Measurements from ENCODE around the gene CD226. TPM values are rescaled to one million over a fixed set of nuclear protein-coding genes. Genes with fewer than 3 reads are reported as not detected.
"Not testable (repeated sequence)": the region's sequence is repeated elsewhere in the genome, so short reads cannot be mapped to it uniquely, and the experiment has no call there.

Gene CD226
- polyA plus RNA-seq (ENCODE audit: insufficient read length in 3 of 3): 1 to 10 TPM; 2.5 to 4.0 (median 3.3) TPM

DNA sequence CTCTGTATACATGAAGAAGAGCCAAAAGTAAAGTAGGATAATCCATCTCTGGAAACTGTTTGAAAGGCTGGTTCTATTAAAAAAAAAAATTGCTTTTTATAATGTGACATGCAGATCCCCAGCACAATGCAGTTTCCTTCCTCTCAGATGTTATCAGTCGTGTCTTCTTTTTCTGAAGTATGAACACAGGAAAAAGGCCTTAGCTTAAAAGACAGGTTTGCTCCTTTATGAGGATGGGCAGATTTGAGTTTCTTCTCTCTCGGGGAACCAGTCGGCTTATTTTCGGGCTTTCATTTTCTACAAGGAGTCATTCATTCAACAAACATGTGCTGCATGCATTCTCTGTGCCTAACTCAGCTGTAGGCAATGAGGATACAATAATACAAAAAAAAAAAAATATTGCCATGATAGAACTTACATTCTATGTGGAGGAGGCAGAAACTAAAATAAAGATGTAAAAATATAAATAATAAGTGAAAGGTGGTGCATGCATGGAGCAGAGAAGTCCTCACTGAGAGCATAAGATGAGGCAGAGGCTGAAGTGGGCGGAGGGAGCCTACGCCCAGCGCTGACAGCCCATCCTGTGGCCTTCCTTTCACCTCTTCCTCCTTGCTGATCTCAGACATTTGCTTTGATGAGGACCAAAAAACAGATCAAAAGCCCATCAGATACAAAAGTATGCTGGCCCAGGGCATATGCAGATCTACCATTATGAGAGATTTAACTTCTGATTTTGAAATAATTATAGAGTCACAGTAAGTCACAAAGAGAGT is at the start of gene CD226:
Gene CD226, minus strand, starts transcription at position 513 of the 773 bp plus-strand sequence. Its CDS starts 467 bp downstream, at position 46.
- no peak for DNase-seq (ENCODE audit: low read depth in 3 of 3, low spot score in 2 of 3)

DNA sequence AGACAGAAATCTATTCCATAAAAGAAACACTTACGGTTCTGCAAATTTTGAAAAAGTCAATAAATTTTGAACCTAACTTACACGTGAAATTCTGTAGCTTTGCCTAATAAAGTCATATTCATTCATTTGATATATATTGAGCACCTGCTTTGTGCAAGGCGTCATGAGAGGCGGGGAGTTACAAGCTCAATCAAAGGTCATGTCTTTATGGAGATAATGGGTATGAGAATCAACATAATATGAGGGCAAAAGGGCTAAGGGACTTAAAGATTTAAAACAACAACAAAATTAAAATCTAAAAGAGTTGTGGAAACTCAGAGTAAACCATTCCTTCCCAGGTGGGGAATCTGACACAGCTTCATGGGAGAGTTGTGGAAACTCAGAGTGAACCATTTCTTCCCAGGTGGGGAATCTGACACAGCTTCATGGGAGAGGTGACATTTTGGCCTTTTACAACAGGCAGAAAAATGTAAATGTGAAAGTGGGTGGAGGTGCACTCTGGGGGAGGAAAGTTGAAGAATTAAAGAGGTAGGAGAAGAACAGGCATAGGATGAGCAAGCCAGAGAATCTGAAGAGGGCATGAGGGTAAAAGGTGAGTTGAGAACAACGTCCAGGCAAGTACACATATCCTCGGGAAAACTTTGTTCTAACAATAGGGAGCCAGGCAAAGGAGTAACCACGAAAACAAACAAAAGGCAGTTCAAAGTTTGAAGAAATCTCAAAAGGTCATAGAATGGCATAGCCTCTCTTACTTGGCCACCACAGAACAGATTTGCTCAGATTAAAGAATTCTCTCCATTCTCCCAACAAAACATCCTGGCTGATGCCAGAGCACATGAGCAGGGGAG is 49.5 kb upstream of the CD226 start:
- DNase-seq (ENCODE audit: low read depth in 3 of 3, low spot score in 2 of 3): no peak

DNA sequence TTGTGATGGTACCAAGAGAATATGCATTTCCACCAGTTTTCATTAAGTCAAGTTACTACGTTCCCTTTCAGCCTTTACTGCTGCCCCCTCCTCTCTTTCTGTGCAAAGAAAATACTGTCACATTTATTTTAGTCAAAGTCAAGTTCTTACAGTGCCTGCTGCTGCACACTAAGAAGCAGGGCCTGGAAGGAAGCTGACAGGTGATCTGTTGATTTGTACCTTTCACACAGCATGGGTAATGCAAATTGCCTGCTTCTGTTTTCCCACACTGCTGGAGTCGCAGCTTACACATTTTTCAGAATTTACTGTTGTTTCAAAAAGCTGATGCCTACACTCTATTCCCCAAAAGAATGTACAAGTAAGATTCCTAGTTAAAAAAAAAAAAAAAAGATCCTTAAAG is 48.7 kb upstream of the CD226 start:
- DNase-seq (ENCODE audit: low read depth in 3 of 3, low spot score in 2 of 3): no peak

DNA sequence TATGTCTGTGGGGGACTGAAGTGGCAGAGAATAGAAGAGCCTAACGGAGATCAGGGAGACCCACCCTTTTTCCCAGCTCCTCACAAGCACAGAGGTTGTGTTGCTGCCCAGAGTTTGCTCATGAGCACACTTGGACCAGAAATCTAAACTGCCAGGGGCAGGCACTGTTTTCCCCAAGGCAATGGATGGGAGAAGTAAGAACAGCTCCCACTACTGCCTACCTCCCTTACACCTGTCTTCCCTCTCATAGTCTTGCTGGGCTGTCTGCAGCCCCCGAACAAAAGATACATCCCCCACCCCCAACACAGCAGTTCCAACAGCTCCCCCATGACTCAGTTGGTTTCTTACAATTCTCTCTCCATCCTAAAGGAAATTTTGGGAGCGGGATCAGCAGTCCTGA is 48.1 kb upstream of the CD226 start:
- no peak for DNase-seq (ENCODE audit: low read depth in 3 of 3, low spot score in 2 of 3)

DNA sequence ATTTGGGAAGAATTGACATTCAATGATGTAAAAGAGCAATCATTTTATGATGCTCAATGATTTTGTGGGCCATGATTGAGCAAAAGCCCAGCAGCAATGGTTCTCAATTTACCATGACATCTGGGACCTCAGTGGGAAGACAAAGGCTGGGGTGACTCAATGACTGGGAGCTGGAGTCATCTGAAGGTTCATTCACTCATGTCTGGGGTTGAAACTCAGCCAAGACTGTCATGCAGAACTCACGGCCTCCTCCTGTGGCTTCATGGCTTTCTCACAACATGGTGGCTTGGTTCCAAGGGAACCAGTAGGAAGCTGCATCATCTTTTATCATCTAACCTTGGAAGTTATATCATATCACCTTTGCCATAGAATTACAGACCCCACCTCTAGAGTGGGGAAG is 45.1 kb upstream of the CD226 start:
- no peak for DNase-seq (ENCODE audit: low read depth in 3 of 3, low spot score in 2 of 3)

DNA sequence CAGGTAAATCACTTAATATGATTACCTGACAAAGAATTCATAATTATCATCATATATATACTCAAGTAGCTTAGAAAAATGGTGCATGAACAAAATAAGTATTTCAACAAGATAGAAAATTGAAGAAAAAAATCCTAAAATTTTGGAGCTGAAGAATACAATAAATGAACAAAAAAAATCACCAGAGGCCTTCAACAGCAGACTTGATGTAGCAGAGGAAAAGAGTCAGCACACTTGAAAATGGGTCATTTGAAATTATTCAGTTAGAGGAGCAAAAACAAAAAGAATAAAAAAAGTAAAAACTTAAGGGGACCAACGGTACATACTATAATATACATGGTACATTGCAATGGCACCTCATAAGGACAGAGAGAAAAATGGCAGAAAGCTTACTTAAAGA is 40.2 kb upstream of the CD226 start:
- no peak for DNase-seq (ENCODE audit: low read depth in 3 of 3, low spot score in 2 of 3)

DNA sequence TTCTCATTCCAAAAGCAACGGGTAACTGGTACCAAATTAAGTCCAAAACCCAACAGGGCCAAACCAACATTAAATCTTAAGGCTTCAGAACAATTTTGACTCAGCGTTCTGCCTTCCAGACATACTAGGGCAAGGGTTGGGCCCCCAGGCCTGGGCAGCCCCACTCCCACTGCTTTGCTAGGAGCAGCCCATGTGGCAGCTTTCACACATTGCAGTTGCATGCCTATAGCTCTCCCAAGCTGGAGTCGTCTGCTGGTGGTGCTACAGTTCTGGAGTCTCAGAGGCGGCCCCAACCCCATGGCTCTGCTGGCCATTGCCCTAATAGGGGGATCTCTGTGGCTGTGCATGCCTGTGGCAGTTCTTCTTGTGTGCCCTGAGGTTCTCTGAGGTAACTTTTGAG is 37.6 kb upstream of the CD226 start:
- DNase-seq (ENCODE audit: low read depth in 3 of 3, low spot score in 2 of 3): no peak

DNA sequence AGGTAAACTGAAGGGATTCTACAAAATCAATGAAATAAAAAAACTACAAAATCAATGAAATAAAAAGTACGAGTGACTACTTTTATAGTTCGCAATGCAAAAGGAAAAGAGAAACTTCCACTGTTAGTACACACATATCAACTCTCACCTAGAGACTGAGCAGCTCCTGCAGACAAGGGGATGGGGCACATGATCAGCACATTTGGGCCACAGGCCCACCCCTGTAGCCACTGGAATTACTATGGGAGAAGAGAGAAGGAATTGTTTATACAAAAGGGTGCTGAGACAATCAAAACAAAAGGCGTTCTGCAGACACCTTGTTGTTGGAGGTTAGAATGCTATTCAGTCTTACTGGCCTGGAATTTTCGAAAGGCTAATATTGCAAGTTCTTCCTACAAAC is 34.7 kb upstream of the CD226 start:
- DNase-seq (ENCODE audit: low read depth in 3 of 3, low spot score in 2 of 3): no peak

DNA sequence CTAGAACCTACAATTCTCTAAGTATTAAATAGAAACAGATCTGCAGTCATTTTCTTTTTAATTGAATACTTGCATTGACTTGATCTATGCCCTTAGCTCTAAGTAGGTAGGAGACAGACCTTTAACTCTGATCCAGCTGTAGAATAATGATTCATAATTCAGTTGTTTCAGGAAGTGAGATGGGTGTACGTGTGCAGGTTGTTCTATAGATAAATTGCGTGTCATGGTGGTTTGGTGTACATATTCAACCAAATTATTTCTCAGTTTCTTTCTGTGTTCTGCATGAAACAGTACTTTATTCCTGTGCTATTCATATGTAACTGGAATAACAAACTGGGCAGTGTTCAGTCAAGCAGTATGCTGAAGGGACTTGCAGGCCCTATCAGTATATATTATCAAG is 34.3 kb upstream of the CD226 start:
- DNase-seq (ENCODE audit: low read depth in 3 of 3, low spot score in 2 of 3): no peak

DNA sequence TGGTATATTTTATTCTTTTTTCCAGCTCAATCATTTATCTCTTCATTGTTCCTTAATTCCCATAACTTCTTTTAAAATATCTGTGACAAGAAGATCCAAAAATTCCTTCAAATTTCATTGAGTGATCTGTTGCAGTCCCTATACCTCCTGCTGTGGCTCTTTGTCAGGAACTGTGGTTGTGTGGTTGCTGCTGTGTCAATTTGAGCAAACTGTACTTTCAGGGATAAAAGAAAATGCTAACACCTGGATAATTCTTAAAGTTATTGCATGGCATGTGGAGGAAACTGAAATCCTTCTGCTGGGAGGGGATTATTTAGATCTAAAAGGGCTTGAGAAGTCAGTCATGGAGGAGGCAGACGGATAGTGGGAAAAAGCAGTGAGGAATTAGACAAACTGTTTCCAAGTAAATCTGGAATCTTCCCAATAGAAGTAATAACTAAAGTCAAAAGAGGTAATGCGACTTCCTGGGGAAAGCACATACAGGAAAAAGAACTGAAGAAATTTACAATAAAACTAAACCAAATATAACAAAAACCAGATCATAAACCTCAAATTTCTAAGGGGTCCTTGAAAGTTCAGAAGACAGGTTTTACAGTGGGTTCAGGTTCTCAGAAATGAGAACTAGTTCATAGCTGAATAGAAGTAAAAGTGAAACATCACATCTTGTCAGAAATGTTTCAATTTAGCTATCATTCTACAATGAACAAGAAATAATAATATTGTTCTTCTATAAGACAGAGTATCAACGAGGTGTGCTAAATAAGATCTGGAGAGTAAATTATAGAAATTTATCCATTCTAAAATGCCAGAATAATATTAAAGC is 33.5 kb upstream of the CD226 start:
- no peak for DNase-seq (ENCODE audit: low read depth in 3 of 3, low spot score in 2 of 3)

DNA sequence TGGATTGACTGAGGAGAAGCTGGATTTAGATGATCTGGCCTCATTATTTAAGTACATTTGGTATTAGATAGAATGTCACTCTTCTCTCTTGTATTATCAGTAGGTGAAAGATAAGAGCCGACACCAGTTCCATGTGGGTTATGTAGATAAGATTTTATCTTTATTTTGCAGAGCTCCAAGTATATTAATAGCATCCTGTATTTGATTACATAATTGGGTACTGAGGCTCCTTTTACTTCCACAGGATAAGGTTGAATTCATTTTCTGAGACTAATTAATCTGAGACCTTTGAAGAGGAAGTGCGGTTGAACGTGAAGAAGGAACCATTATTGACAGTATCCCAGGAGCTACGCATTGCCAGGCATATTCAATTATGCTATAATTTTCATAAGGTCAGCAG is 32.8 kb upstream of the CD226 start:
- DNase-seq (ENCODE audit: low read depth in 3 of 3, low spot score in 2 of 3): no peak

DNA sequence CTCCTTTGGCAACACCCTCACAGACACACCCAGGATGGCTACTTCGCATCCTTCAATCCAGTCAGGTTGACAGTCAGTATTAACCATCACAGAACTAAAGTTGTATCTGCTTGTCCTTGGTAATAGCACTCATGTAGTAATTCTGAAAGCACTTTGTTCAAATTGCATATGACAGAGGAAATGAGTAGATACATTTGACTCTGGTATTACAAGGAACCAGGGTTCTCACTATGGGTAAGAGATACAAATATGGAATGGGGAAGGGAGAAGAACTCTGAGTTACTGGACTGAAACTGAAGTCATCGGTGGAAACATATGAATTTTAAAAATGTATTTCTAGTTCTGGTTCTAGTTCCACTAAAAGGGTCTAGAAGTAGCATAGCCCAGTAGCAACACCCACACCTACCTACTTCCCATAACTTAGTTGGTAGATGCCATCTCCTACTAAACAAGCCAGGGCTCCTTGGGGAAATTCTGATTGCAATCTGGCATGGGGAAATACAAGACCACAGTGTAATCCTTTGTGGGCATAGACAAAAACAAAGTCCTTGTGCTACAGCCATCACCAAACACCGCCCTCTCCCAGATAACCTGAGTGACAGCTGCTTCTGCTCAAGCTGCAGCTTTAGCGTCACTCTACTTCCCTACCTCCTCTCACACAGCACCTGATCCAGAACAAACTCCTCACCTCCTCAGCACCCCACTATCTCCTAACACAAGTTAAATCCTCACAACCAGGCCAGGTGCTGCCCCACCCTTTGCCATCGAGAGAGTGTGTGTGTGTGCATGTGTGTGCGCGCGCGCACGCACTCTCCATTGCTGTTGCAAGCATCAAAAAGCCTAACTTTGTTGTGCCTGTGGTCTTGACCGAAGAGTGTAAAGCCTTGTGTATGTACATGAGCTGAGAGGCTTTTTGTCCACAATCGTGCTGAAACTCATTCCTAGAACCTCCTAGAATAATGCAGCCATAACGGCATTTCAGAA is 31.4 kb upstream of the CD226 start:
- DNase-seq (ENCODE audit: low read depth in 3 of 3, low spot score in 2 of 3): no peak

DNA sequence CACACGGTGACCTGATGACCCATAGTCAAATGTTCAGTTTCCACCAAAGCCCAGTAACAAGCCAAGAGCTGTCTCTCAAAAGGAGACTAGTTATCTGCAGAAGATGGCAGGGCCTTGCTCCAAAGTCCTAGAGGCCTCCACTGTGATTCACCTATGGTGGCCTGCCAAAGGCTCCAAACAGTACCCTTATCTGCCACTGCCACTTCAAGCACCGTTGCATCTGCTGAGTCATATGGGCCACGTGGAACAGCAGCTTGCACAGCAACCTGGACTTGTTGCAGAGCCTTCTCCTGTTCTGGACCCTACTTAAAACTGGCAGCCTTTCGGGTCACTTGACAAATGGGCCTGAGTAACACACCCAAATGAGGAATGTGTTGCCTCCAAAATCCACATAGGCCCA is 27.6 kb upstream of the CD226 start:
- DNase-seq (ENCODE audit: low read depth in 3 of 3, low spot score in 2 of 3): not testable (repeated sequence)

DNA sequence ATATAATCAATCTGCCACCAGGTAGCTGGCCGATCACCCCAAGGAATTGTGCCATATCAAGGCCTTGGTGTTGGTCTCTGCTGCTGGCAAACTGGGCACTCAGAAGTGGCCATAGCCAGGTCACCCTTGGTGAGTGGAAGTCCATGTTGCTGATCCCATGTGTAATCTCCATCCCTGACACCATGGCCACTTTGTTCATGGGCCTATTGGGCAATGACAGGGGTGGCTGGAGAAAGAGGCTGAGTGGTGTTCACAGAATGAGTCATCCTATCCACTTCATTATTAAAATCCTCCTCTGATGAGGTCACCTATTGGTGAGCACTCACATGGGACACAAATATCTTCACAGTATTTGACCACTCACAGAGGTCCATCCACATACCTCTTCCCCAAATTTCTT is 26.7 kb upstream of the CD226 start:
- no peak for DNase-seq (ENCODE audit: low read depth in 3 of 3, low spot score in 2 of 3)

DNA sequence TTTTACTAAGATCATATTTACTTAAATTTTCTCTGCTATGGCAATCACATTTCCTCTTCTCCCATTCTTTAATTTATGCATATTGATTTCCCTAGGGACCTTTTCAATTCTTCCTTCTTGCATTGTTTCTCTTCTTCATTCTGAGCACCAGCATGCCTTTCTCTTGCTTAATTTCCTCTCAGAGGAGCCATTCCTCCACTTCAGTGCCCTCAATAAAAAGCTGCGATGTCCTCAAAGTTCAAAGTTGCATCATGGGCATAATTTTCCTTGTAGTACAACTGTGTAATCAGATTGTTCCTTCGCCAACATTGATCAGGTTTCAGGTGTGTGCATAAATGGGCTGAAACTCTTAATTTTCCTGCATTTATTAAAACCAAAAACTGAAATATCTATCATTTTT is 21.8 kb upstream of the CD226 start:
- DNase-seq (ENCODE audit: low read depth in 3 of 3, low spot score in 2 of 3): no peak

DNA sequence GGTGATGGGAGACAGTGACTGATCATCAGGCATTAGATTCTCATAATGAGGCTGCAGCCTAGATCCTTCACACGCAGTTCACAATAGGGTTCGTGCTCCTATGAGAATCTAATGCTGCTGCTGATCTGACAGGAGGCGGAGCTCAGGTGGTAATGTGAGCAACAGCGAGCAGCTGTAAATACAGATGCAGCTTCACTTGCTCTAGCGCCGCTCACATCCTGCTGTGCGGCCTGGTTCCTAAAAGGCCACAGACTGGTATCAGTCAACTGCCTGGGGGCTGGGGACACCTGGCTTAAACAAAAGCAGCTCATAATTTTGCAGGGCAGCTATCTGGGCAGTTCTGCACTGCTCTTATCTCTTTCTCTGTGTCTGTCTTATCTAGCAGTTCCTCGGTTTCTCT is 20.4 kb upstream of the CD226 start:
- DNase-seq (ENCODE audit: low read depth in 3 of 3, low spot score in 2 of 3): no peak

DNA sequence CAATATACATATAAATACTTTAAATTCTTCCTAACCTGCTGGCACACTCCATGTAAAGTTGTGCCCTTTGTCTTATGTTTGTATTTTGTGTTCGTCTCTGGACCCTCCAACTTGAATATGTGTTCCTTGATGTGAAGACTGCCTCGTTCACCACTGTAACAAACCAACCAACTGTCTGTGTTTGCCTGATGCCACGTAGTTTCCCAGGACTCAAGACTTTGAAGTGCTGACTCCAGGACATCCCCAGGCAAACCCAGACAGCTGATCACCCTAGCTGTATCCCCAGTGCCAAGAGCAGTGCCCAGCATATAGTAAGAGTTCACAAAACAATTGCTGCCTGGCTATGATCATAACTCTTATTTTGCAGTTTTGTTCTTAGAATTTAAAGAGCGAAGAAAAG is 15.5 kb upstream of the CD226 start:
- DNase-seq (ENCODE audit: low read depth in 3 of 3, low spot score in 2 of 3): no peak

DNA sequence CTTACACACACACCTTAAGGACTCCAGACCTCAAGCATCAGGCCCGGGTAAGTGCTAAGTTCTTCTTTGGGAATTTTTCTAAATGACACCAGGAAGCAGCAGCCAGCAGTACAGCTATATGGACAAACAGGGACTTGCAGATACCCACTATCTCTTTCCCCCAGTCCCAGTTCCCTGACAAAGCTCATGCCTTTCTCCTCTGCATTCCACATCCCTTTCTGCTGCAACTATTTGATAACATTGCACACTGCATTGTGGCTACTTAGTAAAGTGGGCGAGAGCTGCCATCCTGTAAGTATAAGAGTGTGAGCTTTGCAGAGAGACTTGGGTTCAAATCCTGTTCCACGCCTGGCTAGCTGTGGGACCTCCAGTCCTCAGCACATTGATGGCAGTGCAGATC is 14.0 kb upstream of the CD226 start:
- no peak for DNase-seq (ENCODE audit: low read depth in 3 of 3, low spot score in 2 of 3)

DNA sequence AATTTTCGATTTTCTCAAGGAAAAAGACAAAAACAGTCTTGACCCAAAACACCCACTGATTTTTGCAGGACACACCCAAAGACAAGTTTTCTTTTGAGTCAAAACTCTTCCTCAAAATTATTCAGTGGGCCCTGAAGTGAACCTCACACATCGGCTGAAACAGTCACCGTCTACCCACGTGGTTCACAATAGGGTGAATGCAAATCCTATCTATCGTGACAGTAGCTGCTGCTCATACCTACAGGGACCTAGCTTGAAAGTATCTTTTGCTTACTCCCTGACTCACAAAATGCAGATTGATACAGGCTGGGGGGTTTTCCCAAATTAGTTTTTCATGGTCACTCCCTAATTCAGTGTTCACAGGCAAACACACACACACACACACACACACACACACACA is 10.7 kb upstream of the CD226 start:
- no peak for DNase-seq (ENCODE audit: low read depth in 3 of 3, low spot score in 2 of 3)

DNA sequence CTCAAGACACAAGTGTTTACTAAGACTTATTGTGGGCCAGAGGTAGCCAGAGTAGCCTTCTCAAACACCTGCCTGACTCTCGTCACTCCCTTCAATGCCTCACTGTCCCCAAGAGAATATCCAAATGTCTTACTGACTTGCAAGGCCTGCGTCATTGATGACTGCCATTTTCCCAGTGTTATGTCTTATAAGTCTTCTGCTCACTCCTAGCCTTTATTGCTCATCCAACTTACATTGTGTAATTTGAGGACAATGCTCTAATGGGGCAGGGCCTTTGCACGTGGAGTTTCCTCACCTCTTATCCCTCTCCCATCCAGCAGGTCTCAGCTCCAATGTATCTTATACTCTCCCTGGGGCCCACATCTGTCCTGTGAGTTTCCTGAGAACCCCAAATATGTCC is 10.1 kb upstream of the CD226 start:
- DNase-seq (ENCODE audit: low read depth in 3 of 3, low spot score in 2 of 3): no peak
